ENCODE measurements around the gene TSHZ2.

DNA sequence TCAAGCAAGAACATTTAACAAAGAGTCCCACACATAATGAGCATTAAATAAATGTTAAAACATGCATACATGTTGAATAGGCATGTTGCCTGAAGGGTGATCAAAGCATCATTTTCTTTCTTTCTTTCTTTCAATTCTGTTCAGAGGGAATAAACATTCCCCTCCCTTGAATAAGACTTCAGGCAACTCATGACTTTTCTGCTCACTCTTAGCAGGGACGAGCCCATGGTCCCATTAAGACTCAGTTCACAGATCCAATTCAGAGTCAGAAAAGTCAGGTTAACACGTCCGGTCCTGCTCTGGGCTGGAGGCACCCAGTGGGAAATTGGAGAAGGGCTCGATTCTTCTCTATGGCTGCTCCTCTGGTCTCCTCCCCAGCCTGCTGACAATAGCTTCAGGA is 439.7 kb downstream of the TSHZ2 start:
- no peak for TF ChIP-seq SIN3A (IDR thresholded peaks at IDR 0.05; ENCODE audit: borderline replicate concordance, insufficient read depth, low read length)
- no peak for TF ChIP-seq POLR2AphosphoS5 (IDR thresholded peaks at IDR 0.05; ENCODE audit: low read depth, low read length)

Measured in PFSK-1 (cell line).